Parathyroid adenoma (tissue), 2 donors: ENCODE results near the gene ST14.

ENCODE experiments used
- H2AFZ ChIP-seq: fragments of 300-600 bp; sonication (generic); one replicate; pipeline ENCODE4 v1.7.0; 2017; ENCODE audit warnings: antibody characterized with exemption, mild to moderate bottlenecking
- H3K27ac ChIP-seq: fragments of 300-600 bp; sonication (generic); one replicate; pipeline ENCODE4 v1.7.0; 2017
- H3K27me3 ChIP-seq: fragments of 300-600 bp; sonication (generic); one replicate; pipeline ENCODE4 v1.7.0; 2017; ENCODE audit warnings: low read length; ENCODE audit not compliant: control insufficient read depth, insufficient read depth
- H3K36me3 ChIP-seq: fragments of 300-600 bp; sonication (generic); one replicate; pipeline ENCODE4 v1.7.0; 2017; ENCODE audit warnings: low read length; ENCODE audit not compliant: control insufficient read depth, insufficient read depth
- H3K4me1 ChIP-seq: fragments of 300-600 bp; sonication (generic); one replicate; pipeline ENCODE4 v1.7.0; 2017; ENCODE audit warnings: control low read depth
- H3K4me2 ChIP-seq: fragments of 300-600 bp; sonication (generic); one replicate; pipeline ENCODE4 v1.7.0; 2017; ENCODE audit warnings: low read length
- H3K4me3 ChIP-seq: fragments of 300-600 bp; sonication (generic); one replicate; pipeline ENCODE4 v1.7.0; 2017; ENCODE audit warnings: low read depth, low read length
- H3K79me2 ChIP-seq: fragments of 300-600 bp; sonication (generic); one replicate; pipeline ENCODE4 v1.7.0; 2017; ENCODE audit warnings: control low read depth
- H3K9ac ChIP-seq: fragments of 300-600 bp; sonication (generic); one replicate; pipeline ENCODE4 v1.7.0; 2017; ENCODE audit warnings: mild to moderate bottlenecking
- H3K9me3 ChIP-seq: fragments of 300-600 bp; sonication (generic); one replicate; pipeline ENCODE4 v1.7.0; 2017; ENCODE audit warnings: low read length; ENCODE audit not compliant: control insufficient read depth
- CTCF ChIP-seq: fragments of 300-600 bp; sonication (generic); IDR thresholded peaks from one replicate; pipeline ENCODE4 v1.7.0; 2017; ENCODE audit warnings: antibody characterized with exemption, mild to moderate bottlenecking
- donor health status: primary hyperparathyroidism.

Gene ST14

GRCh38 chr11:130165601-130166456 lies 6.2 kb downstream of the ST14 start:
- no peak for TF ChIP-seq CTCF
- H3K27ac ChIP-seq = no peak overlapping the region
- H3K9ac ChIP-seq = no peak overlapping the region
- no peak overlapping the region for H3K4me3 ChIP-seq
- no peaks in the 10 kb centered on the region for H3K27me3 ChIP-seq
- H3K4me1 ChIP-seq = peaks cover 9% of the 10 kb centered on the region
- H3K79me2 ChIP-seq = peaks cover 32% of the 10 kb centered on the region
- no peaks in the 10 kb centered on the region for H3K36me3 ChIP-seq
- no peak overlapping the region for H2AFZ ChIP-seq
- H3K9me3 ChIP-seq = no peaks in the 10 kb centered on the region
- no peak overlapping the region for H3K4me2 ChIP-seq

GRCh38 chr11:130166457-130166784 lies 6.8 kb downstream of the ST14 start:
- Histone ChIP-seq H3K9ac (no peak overlapping the region), H3K9me3 (no peaks in the 10 kb centered on the region), H3K27me3 (no peaks in the 10 kb centered on the region), H3K4me1 (peaks cover 9% of the 10 kb centered on the region), H3K4me2 (no peak overlapping the region), H3K36me3 (no peaks in the 10 kb centered on the region), H2AFZ (no peak overlapping the region), H3K4me3 (no peak overlapping the region), H3K79me2 (peaks cover 32% of the 10 kb centered on the region), H3K27ac (no peak overlapping the region)
- no peak for TF ChIP-seq CTCF

GRCh38 chr11:130167146-130167545 lies 7.6 kb downstream of the ST14 start:
- Histone ChIP-seq H3K4me2 (no peak overlapping the region), H3K27ac (no peak overlapping the region), H3K27me3 (no peaks in the 10 kb centered on the region), H3K4me3 (no peak overlapping the region), H3K9ac (no peak overlapping the region), H3K79me2 (peaks cover 29% of the 10 kb centered on the region), H2AFZ (no peak overlapping the region), H3K36me3 (no peaks in the 10 kb centered on the region), H3K9me3 (no peaks in the 10 kb centered on the region), H3K4me1 (peaks cover 9% of the 10 kb centered on the region)
- no peak for TF ChIP-seq CTCF

- Histone ChIP-seq H3K4me2 (no peak overlapping the region), H3K4me1 (peaks cover 5% of the 10 kb centered on the region), H3K27me3 (no peaks in the 10 kb centered on the region), H3K27ac (no peak overlapping the region), H3K9me3 (no peaks in the 10 kb centered on the region), H3K36me3 (no peaks in the 10 kb centered on the region), H3K79me2 (peaks cover 32% of the 10 kb centered on the region), H3K9ac (no peak overlapping the region), H2AFZ (no peak overlapping the region), H3K4me3 (no peak overlapping the region)
- no peak for TF ChIP-seq CTCF
These were observed 8.5 kb downstream of the ST14 start for GRCh38 chr11:130168105-130168504.

- Histone ChIP-seq H3K36me3 (no peaks in the 10 kb centered on the region), H3K9me3 (no peaks in the 10 kb centered on the region), H3K27me3 (no peaks in the 10 kb centered on the region), H3K9ac (no peak overlapping the region), H3K4me1 (no peaks in the 10 kb centered on the region), H3K4me2 (no peak overlapping the region), H3K4me3 (no peak overlapping the region), H3K27ac (no peak overlapping the region), H2AFZ (no peak overlapping the region), H3K79me2 (peaks cover 33% of the 10 kb centered on the region)
- no peak for TF ChIP-seq CTCF
These were observed 10.8 kb downstream of the ST14 start for GRCh38 chr11:130170345-130170744.
